Esophagus squamous epithelium (tissue), 5 donors: ENCODE data around the gene CBY3. TPM values are rescaled to one million over a fixed set of nuclear protein-coding genes. Genes with fewer than 3 reads are reported as not detected.
"Not testable (repeated sequence)": the region's sequence is repeated elsewhere in the genome, so short reads cannot be mapped to it uniquely, and the experiment has no call there.

Source experiments
- DNase-seq: peaks from one replicate; lab custom pipeline; 2025; lab: John Stamatoyannopoulos, UW
- H3K27ac ChIP-seq, 4 donors: fragments of 200-600 bp; sonication (generic); one replicate each; pipeline ENCODE4 v1.5.1; 2016 to 2019; ENCODE audit warnings: mild to moderate bottlenecking in 1 of 4
- H3K27me3 ChIP-seq, 4 donors: fragments of 200-600 bp; sonication (generic); 1 replicate in 3 of 4; 2 replicates in 1 of 4; pipeline versions ENCODE4 v1.5.1 to v1.6.0; 2017 to 2021; ENCODE audit warnings: antibody characterized with exemption in 1 of 4
- H3K36me3 ChIP-seq, 3 donors: fragments of 200-600 bp; sonication (generic); one replicate each; pipeline ENCODE4 v1.5.1; 2016 to 2019
- H3K4me1 ChIP-seq, 3 donors: fragments of 200-600 bp; sonication (generic); one replicate each; pipeline ENCODE4 v1.5.1; 2017 to 2019
- H3K4me3 ChIP-seq, 4 donors: fragments of 200-600 bp; sonication (generic); 1 replicate in 3 of 4; 2 replicates in 1 of 4; pipeline ENCODE4 v1.5.1; 2016 to 2019; ENCODE audit warnings: mild to moderate bottlenecking in 2 of 4, moderate library complexity in 1 of 4
- H3K9me3 ChIP-seq, 3 donors: fragments of 200-600 bp; sonication (generic); one replicate each; pipeline ENCODE4 v1.5.1; 2016 to 2019
- POLR2A ChIP-seq, 4 donors: fragments of 450-650 bp; IDR thresholded peaks; one replicate each; pipeline ENCODE4 v1.6.1; 2017; ENCODE audit warnings: antibody characterized with exemption in 4 of 4, mild to moderate bottlenecking in 4 of 4, moderate library complexity in 3 of 4
- WGBS, 2 donors: methylation state at CpG; one replicate each; pipeline ENCODE4 v1.1.5; 2018; 5-methylcytosine and 5-hydroxymethylcytosine counted together
- intact Hi-C: fragments of 100-400 bp; cut with DNase I; formaldehyde crosslinking; loops from one replicate; pipeline ENCODE4 v1.15.0; 2022
- total RNA-seq, 4 donors: library from RNA; depleted of rRNA; stranded (reverse); fragments of >200 nt; gene quantifications; one replicate each; pipeline ENCODE4 v1.1.0, GENCODE V29; 2016
- TF ChIP-seq, protein P1 (sequence below), 6 experiments: fragments of 450-650 bp in 4 of 6; fragments of 200-600 bp in 2 of 6; sonication (generic) in 2 of 6; IDR thresholded peaks; one replicate each; pipeline ENCODE4 v1.5.1; 2016 to 2019; ENCODE audit warnings: antibody characterized with exemption in 6 of 6, mild to moderate bottlenecking in 4 of 6, moderate library complexity in 4 of 6
- donor health status: DM: yes; HTN: yes; CAD: no.

CBY3 gene
- total RNA-seq, 4 donors from 2014 or later: not detected

DNA sequence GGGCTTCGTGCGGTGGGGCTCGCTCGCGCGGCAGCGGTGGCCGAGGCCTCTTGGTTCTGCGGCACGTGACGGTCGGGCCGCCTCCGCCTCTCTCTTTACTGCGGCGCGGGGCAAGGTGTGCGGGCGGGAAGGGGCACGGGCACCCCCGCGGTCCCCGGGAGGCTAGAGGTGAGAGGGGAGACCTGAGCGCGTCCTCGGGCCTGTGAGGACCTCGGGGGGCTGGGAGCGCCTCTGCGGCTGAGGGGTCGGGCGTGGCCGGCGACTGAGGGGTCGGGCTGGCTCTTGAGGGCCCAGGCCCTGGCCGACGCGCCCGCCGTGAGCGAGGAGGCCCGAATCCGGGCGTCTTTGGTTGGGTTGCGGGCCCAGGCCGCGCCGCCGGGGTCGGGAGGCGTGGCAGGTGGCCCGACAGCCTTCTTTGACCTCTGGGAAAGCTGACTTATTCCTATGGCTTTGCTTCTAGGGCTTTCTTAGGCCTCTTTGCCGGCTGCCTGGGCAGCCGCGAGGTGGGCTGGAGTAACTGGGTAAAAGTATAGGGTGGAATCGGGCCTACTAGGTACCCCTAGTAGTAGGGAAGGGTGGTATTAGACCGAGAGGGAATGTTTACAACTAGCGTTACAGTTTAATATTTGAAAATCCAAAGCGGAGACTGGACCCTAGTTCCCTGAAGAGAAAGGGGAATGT lies 18.2 kb upstream of the CBY3 start, which contains the start of gene CANX:
TSS of gene CANX (plus strand) at position 33 of the 681 bp plus-strand sequence. CDS start 6,715 bp downstream, outside the sequence.
- WGBS, 2 donors: 0% methylated on average over 3 to 8 of the region's 58 CpGs
- H3K4me1 ChIP-seq: peaks cover 5 to 59% (median 11%) of the 10 kb centered on the region in 3 donors

DNA sequence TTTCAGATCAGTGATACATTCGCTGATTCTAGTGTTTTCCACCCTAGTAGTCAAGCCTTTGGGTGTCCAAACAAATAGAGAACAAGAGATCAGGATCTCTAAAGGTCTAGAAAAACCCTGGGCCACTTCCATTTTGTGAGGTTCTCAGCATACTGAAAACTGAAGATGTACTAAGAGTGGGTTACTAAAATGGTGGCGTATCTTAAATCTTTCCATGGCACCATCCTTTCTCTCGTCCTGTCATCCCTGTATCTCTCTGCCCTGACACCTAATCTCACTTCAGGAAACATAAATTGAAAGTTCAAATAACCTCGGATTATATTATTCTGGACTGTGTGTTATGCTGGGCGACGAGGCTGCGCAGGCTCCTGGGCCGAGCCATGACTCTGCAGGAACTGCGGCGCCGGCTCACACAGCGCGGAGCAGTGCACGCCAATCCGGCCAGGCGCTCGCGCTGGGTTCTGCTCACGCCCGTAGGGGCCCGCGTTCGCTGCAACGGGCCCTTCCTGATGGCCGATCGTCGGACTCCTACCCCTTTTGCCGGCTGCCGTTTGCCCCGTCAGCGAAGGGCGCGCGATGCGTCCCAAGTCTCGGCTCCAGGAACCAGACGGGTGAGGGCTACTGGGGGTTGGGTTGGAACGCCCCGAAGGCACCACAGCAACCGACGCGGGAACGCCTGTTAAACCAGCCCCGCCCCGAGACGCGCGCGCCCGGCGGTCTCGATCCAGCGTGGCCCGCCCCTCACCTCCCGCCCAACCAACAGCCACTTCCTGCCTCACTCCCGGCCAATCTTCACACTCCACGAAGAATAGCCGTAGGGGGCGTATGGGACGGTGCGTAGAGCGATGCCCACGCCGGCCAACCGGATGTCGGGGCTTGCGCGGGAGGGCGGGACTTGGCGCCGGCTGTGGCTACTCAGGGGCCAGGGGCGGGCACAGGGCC lies 17.4 kb upstream of the CBY3 start:
- no peaks in the 10 kb centered on the region for H3K27me3 ChIP-seq
- H3K36me3 ChIP-seq: peaks cover 0 to 14% (median 0%) of the 10 kb centered on the region in 3 donors
- H3K9me3 ChIP-seq: no peaks in the 10 kb centered on the region
- H3K27ac ChIP-seq: peak overlapping the region; percentile 94 to 99 (median 98)
- H3K4me1 ChIP-seq: peaks cover 5 to 52% (median 11%) of the 10 kb centered on the region in 3 donors
- peak in 2 of 4 donors; percentile 78 to 88 for TF ChIP-seq POLR2A (IDR thresholded peaks at IDR 0.05)
- TF ChIP-seq, protein P1, sequence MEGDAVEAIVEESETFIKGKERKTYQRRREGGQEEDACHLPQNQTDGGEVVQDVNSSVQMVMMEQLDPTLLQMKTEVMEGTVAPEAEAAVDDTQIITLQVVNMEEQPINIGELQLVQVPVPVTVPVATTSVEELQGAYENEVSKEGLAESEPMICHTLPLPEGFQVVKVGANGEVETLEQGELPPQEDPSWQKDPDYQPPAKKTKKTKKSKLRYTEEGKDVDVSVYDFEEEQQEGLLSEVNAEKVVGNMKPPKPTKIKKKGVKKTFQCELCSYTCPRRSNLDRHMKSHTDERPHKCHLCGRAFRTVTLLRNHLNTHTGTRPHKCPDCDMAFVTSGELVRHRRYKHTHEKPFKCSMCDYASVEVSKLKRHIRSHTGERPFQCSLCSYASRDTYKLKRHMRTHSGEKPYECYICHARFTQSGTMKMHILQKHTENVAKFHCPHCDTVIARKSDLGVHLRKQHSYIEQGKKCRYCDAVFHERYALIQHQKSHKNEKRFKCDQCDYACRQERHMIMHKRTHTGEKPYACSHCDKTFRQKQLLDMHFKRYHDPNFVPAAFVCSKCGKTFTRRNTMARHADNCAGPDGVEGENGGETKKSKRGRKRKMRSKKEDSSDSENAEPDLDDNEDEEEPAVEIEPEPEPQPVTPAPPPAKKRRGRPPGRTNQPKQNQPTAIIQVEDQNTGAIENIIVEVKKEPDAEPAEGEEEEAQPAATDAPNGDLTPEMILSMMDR (IDR thresholded peaks at IDR 0.05): peak in 1 of 6 experiments; percentile 4
- H3K4me3 ChIP-seq: peak overlapping the region; percentile 82 to 98 (median 86)
- 3 to 6% methylated on average over 13 to 21 of the region's 72 CpGs for WGBS, 2 donors
- intact Hi-C loops: no loop called here
- DNase-seq: peak; percentile 98

More for the DNA sequence above, 18.2 kb upstream of the CBY3 start, which contains the start of gene CANX:
- H3K36me3 ChIP-seq: peaks cover 0 to 21% (median 0%) of the 10 kb centered on the region in 3 donors
- TF ChIP-seq, protein P1 (IDR thresholded peaks at IDR 0.05): no peak
- TF ChIP-seq POLR2A (IDR thresholded peaks at IDR 0.05): peak in 3 of 4 donors; percentile 79 to 91 (median 80)
- H3K27me3 ChIP-seq: no peaks in the 10 kb centered on the region
- H3K9me3 ChIP-seq: no peaks in the 10 kb centered on the region
- DNase-seq: no peak
- intact Hi-C loops: no loop called here
- H3K4me3 ChIP-seq: peak within 1 kb of the TSS; percentile 82 to 98 (median 86)
- peak within 1 kb of the TSS; percentile 94 to 99 (median 98) for H3K27ac ChIP-seq

DNA sequence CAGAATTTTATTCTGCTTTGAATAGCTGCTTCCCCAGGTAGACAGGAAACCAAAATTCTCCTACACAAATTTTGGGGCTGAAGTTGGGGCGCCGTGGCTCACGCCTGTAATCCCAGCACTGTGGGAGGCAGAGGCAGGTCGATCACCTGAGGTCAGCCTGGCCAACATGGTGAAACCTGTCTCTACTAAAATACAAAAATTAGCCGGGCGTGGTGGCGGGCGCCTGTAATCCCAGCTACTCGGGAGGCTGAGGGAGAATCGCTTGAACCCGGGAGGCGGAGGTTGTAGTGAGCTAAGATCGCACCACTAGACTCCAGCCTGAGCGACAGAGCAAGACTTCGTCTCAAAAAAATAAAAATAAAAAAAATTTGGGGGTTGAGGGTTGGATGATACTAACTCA lies 16.7 kb upstream of the CBY3 start:
- H3K36me3 ChIP-seq, H3K27me3 ChIP-seq, intact Hi-C loops, DNase-seq, H3K9me3 ChIP-seq: not testable (repeated sequence)
- WGBS, 2 donors: 91% methylated on average over 6 to 12 of the region's 15 CpGs
- peak overlapping the region; percentile 93 to 99 (median 95) for H3K27ac ChIP-seq
- H3K4me1 ChIP-seq: peaks cover 5 to 47% (median 11%) of the 10 kb centered on the region in 3 donors
- peak overlapping the region in 3 of 4 donors; percentile 82 to 98 (median 89) for H3K4me3 ChIP-seq

DNA sequence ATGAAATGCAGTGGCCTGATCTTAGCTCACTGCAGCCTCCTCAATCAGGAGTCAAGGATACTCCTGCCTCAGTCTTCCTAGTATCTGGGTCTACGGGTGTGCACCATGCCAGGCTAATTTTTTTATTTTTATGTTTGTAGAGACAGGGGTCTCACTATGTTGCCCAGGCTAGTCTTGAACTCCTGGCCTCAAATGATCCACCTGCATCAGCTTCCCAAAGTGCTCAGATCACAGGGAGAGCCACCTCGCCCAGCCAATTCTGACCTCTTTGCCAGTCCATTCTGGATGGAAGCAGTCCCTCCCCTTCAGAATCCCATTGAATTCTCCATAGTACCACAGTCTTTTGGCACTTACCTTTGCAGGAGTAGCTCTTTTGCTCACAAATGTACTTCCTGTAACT lies 16.3 kb upstream of the CBY3 start:
- 89 to 100% methylated on average over 2 of the region's 2 CpGs for WGBS, 2 donors
- peaks cover 5 to 42% (median 11%) of the 10 kb centered on the region in 3 donors for H3K4me1 ChIP-seq
- TF ChIP-seq, protein P1 (IDR thresholded peaks at IDR 0.05): no peak
- intact Hi-C loops: no loop called here
- peaks cover 0 to 5% (median 0%) of the 10 kb centered on the region in 3 donors for H3K36me3 ChIP-seq
- no peaks in the 10 kb centered on the region for H3K9me3 ChIP-seq
- no peak overlapping the region for H3K4me3 ChIP-seq
- no peak for DNase-seq
- H3K27ac ChIP-seq: peak overlapping the region; percentile 93 to 99 (median 95)
- H3K27me3 ChIP-seq: no peaks in the 10 kb centered on the region

DNA sequence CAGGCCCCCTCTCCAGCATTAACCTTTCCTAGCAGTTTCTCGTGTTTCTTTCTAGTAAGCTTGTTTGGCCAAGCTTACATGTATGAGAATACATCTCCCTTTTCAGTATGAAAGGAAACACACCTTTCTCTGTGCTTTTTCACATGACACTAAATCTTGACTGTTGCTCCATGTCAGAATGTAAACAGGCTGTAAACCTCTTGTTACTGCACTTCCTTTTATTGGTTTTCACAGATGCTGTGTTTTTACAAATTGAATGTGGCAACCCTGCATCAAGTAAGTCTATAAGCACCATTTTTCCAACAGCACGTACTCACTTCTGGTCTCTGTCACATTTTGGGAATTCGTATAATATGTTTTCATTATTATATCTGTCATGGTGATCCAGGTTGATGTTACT lies 15.8 kb upstream of the CBY3 start:
- intact Hi-C loops: no loop called here
- H3K27ac ChIP-seq: no peak overlapping the region

More for the DNA sequence above, 15.8 kb upstream of the CBY3 start:
- no peak for TF ChIP-seq POLR2A (IDR thresholded peaks at IDR 0.05)
- TF ChIP-seq, protein P1 (IDR thresholded peaks at IDR 0.05): no peak
- no peak for DNase-seq
- no peaks in the 10 kb centered on the region for H3K27me3 ChIP-seq
- WGBS, 2 donors: 87 to 88% methylated on average over 3 of the region's 3 CpGs
- H3K36me3 ChIP-seq: no peaks in the 10 kb centered on the region
- H3K4me1 ChIP-seq: peaks cover 5 to 37% (median 11%) of the 10 kb centered on the region in 3 donors
- H3K9me3 ChIP-seq: no peaks in the 10 kb centered on the region
- no peak overlapping the region for H3K4me3 ChIP-seq
